ENCODE results near the gene SEMA6D.

Gene SEMA6D

GRCh38 chr15:47778263-47778770, 61.0 kb downstream of the SEMA6D start:
- no peak for TF ChIP-seq CTCF (IDR thresholded peaks at IDR 0.05)
- Histone ChIP-seq H3K4me3 (no peak overlapping the region), H3K27ac (no peak overlapping the region)
- DNase-seq (ENCODE audit: low spot score) = no peak

- Histone ChIP-seq H3K27ac (no peak overlapping the region), H3K4me3 (no peak overlapping the region)
- DNase-seq (ENCODE audit: low spot score) = no peak
- TF ChIP-seq CTCF (IDR thresholded peaks at IDR 0.05) = no peak
Observed at GRCh38 chr15:47780971-47781370, 63.7 kb downstream of the SEMA6D start.

GRCh38 chr15:47781527-47781926, 64.2 kb downstream of the SEMA6D start:
- DNase-seq (ENCODE audit: low spot score) = no peak
- TF ChIP-seq CTCF (IDR thresholded peaks at IDR 0.05) = no peak
- H3K27ac ChIP-seq = no peak overlapping the region
- no peak overlapping the region for H3K4me3 ChIP-seq

GRCh38 chr15:47784820-47785219, 67.5 kb downstream of the SEMA6D start:
- TF ChIP-seq CTCF (IDR thresholded peaks at IDR 0.05) = no peak
- DNase-seq (ENCODE audit: low spot score) = no peak
- Histone ChIP-seq H3K4me3 (no peak overlapping the region), H3K27ac (no peak overlapping the region)

GRCh38 chr15:47786371-47786770, 69.1 kb downstream of the SEMA6D start:
- no peak for DNase-seq (ENCODE audit: low spot score)
- TF ChIP-seq CTCF (IDR thresholded peaks at IDR 0.05) = no peak

GRCh38 chr15:47787875-47788274, 70.6 kb downstream of the SEMA6D start:
- Histone ChIP-seq H3K4me3 (no peak overlapping the region), H3K27ac (no peak overlapping the region)
- no peak for TF ChIP-seq CTCF (IDR thresholded peaks at IDR 0.05)
- DNase-seq (ENCODE audit: low spot score) = no peak

More at GRCh38 chr15:47786371-47786770, 69.1 kb downstream of the SEMA6D start:
- no peak overlapping the region for H3K4me3 ChIP-seq
- H3K27ac ChIP-seq = no peak overlapping the region

GRCh38 chr15:47788685-47789084, 71.4 kb downstream of the SEMA6D start:
- TF ChIP-seq CTCF (IDR thresholded peaks at IDR 0.05) = no peak
- DNase-seq (ENCODE audit: low spot score) = no peak

More at GRCh38 chr15:47788685-47789084, 71.4 kb downstream of the SEMA6D start:
- H3K4me3 ChIP-seq = no peak overlapping the region
- no peak overlapping the region for H3K27ac ChIP-seq
